ENCODE data around the gene MLLT1.
A peak's percentile ranks its signal among the peaks of the same experiment; 100 is the strongest.

The MLLT1 gene

GRCh38 chr19:6210721-6211600 lies 68.8 kb downstream of the MLLT1 start:
- DNase-seq (ENCODE audit: low read depth in 2 of 2): no peak

- no peak for DNase-seq (ENCODE audit: low read depth in 2 of 2)
These were observed 69.7 kb downstream of the MLLT1 start for GRCh38 chr19:6210091-6210490.

- no peak for DNase-seq (ENCODE audit: low read depth in 2 of 2)
These were observed 70.1 kb downstream of the MLLT1 start for GRCh38 chr19:6209680-6210079.

- DNase-seq (ENCODE audit: low read depth in 2 of 2): no peak
These were observed 70.5 kb downstream of the MLLT1 start for GRCh38 chr19:6209233-6209632.

GRCh38 chr19:6204866-6205723 lies 74.7 kb downstream of the MLLT1 start:
- DNase-seq (ENCODE audit: low read depth in 2 of 2): no peak

GRCh38 chr19:6204212-6204611 lies 75.6 kb downstream of the MLLT1 start:
- no peak for DNase-seq (ENCODE audit: low read depth in 2 of 2)

- DNase-seq (ENCODE audit: low read depth in 2 of 2): peak; percentile 98 to 100
These were observed 80.4 kb downstream of the MLLT1 start for GRCh38 chr19:6199240-6199994.

GRCh38 chr19:6198896-6199239 lies 80.9 kb downstream of the MLLT1 start:
- DNase-seq (ENCODE audit: low read depth in 2 of 2): no peak

GRCh38 chr19:6196361-6196760 lies 83.4 kb downstream of the MLLT1 start:
- DNase-seq (ENCODE audit: low read depth in 2 of 2): no peak

GRCh38 chr19:6188811-6189210 lies 91.0 kb downstream of the MLLT1 start:
- no peak for DNase-seq (ENCODE audit: low read depth in 2 of 2)

- DNase-seq (ENCODE audit: low read depth in 2 of 2): no peak
These were observed 92.4 kb downstream of the MLLT1 start for GRCh38 chr19:6187374-6187773.

GRCh38 chr19:6185835-6186834 lies 93.6 kb downstream of the MLLT1 start:
- no peak for DNase-seq (ENCODE audit: low read depth in 2 of 2)

GRCh38 chr19:6185093-6185834 lies 94.5 kb downstream of the MLLT1 start:
- DNase-seq (ENCODE audit: low read depth in 2 of 2): no peak

GRCh38 chr19:6181119-6181518 lies 98.7 kb downstream of the MLLT1 start:
- no peak for DNase-seq (ENCODE audit: low read depth in 2 of 2)

- no peak for DNase-seq (ENCODE audit: low read depth in 2 of 2)
These were observed 106.6 kb downstream of the MLLT1 start for GRCh38 chr19:6173190-6173589.

- DNase-seq (ENCODE audit: low read depth in 2 of 2): no peak
These were observed 107.5 kb downstream of the MLLT1 start for GRCh38 chr19:6172074-6172863.

- DNase-seq (ENCODE audit: low read depth in 2 of 2): no peak
These were observed 112.7 kb downstream of the MLLT1 start for GRCh38 chr19:6167115-6167514.

- DNase-seq (ENCODE audit: low read depth in 2 of 2): no peak
These were observed 114.8 kb downstream of the MLLT1 start for GRCh38 chr19:6164906-6165531.

Data from stimulated activated CD8-positive, alpha-beta memory T cell treated with anti-CD3 and anti-CD28 coated beads, Interleukin-15, amount 100 ng/mL, for 4 hours (primary cell).